LNCaP clone FGC (cell line): Measurements from ENCODE around the gene AMDHD2.
"Not testable (repeated sequence)": the region's sequence is repeated elsewhere in the genome, so short reads cannot be mapped to it uniquely, and the experiment has no call there.

ENCODE experiments used
- DNase-seq: peaks from one replicate; pipeline ENCODE4 v3.0.0-alpha.2; 2011; ENCODE audit warnings: low read depth
- H3K4me3 ChIP-seq: 2 replicates; pipeline ENCODE4 v1.5.1; 2011; ENCODE audit warnings: mild to moderate bottlenecking, low read depth, low read length, control low read depth
- TF ChIP-seq, protein P1 (sequence below): IDR thresholded peaks from 2 replicates; pipeline ENCODE4 v1.5.1; 2012; ENCODE audit warnings: mild to moderate bottlenecking; ENCODE audit not compliant: control insufficient read depth, insufficient read depth; ENCODE audit errors: extremely low read depth

AMDHD2 gene

DNA sequence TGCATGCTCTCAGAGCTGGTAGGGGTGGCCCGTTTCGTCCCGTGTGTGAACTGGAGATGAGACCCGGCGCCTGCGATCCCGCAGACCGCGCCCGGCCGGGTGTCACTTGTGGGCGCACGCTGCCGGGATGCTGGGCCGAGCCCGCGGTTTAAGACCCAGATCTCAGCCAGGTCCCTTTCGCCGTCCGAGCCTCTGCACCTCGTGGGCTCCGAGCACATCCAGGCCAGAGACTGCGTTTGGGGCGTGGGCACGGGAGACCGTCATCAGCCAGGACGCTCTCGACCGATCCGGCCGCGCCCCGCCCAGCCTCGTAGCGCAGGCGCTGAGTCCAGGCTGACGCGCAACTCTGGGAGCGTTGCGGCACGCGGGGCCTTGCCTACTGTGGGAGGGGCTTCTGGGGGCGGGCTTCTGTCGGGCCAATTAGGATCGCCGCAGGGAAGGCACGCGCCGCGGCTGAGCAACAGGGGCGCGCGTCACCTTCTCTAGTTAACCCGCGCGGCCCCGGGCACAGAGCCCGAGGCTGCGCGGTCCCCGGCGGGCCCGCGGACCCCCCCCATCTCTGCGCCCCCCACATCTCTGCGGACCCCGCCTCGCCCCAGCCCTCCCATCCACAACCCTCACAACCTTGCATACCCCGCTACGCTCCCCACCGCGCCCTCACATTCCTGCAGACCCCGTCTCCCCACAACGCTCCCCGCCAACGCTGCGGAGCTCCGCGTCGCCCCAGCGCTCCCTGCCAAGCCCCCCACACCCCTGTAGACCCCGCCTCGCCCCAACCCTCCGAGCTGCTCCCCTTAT, 11.7 kb downstream of the AMDHD2 start:
- H3K4me3 ChIP-seq = peak overlapping the region; percentile 62
- TF ChIP-seq, protein P1, sequence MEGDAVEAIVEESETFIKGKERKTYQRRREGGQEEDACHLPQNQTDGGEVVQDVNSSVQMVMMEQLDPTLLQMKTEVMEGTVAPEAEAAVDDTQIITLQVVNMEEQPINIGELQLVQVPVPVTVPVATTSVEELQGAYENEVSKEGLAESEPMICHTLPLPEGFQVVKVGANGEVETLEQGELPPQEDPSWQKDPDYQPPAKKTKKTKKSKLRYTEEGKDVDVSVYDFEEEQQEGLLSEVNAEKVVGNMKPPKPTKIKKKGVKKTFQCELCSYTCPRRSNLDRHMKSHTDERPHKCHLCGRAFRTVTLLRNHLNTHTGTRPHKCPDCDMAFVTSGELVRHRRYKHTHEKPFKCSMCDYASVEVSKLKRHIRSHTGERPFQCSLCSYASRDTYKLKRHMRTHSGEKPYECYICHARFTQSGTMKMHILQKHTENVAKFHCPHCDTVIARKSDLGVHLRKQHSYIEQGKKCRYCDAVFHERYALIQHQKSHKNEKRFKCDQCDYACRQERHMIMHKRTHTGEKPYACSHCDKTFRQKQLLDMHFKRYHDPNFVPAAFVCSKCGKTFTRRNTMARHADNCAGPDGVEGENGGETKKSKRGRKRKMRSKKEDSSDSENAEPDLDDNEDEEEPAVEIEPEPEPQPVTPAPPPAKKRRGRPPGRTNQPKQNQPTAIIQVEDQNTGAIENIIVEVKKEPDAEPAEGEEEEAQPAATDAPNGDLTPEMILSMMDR = no peak
- peak; percentile 87 for DNase-seq

GRCh38 chr16:2532494-2533141, 12.4 kb downstream of the AMDHD2 start:
- TF ChIP-seq, protein P1 = no peak
- H3K4me3 ChIP-seq = peak overlapping the region; percentile 62
- DNase-seq = peak; percentile 71

GRCh38 chr16:2533142-2533755, 13.1 kb downstream of the AMDHD2 start:
- not testable (repeated sequence) for DNase-seq
- H3K4me3 ChIP-seq = peak overlapping the region; percentile 62; the same call in 1 of the 2 replicates

GRCh38 chr16:2533912-2534311, 13.7 kb downstream of the AMDHD2 start:
- no peak for DNase-seq
- TF ChIP-seq, protein P1 = no peak
- no peak overlapping the region for H3K4me3 ChIP-seq

DNA sequence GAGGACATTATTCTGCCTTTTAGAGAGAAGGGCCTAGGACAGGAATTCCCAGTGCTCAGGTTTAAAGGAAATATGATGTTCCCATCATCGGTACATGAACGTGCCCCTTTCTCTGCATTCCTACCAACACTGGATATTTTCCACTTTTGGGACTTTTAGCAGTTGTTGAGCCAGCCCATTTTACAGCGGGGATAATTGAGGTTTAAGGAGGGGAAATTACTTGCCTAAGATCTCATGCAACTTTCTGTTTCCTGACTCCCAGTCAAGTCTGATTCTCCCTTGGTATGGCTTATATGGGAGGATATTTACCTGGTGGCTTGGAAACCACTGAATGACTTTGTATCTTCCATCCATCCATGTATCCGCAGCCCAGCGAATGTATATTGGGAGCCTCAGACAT, 14.2 kb downstream of the AMDHD2 start:
- not testable (repeated sequence) for DNase-seq, H3K4me3 ChIP-seq

DNA sequence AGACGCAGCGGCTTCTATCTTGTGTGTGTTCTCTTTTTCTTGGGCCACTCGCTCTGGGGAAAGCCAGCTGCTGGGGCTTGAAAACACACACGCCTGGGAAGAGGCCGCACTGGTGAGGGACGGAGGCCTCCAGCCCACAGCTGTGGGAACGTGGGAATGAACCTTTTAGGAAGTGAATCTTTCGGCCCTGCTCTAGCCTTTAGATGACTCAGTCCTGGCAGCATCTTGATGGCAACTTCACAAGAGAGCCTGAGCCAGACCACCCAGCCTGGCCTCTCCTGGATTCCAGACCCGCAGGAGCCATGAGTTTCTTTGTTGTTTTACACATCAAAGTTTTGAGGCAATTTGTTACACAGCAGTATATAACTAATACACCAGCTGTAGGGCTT, 15.4 kb downstream of the AMDHD2 start:
- DNase-seq = no peak
- TF ChIP-seq, protein P1 = no peak
- H3K4me3 ChIP-seq = no peak overlapping the region

GRCh38 chr16:2537451-2538379, 17.5 kb downstream of the AMDHD2 start, which contains the start of gene PDPK1:
TSS of gene PDPK1 (plus strand) at chr16:2538021. CDS start at chr16:2538113, 92 bp downstream.
- TF ChIP-seq, protein P1 = no peak
- H3K4me3 ChIP-seq = peak within 1 kb of the TSS; percentile 64
- DNase-seq = peak; percentile 76

- peak overlapping the region; percentile 58 for H3K4me3 ChIP-seq
- not testable (repeated sequence) for DNase-seq
Measured at GRCh38 chr16:2539192-2539844, 19.1 kb downstream of the AMDHD2 start.
